Mesenteric fat pad (tissue), 1 donor: ENCODE results near the gene ADCY5. TPM values are rescaled to one million over a fixed set of nuclear protein-coding genes. Genes with fewer than 3 reads are reported as not detected.
"Not testable (repeated sequence)": the region's sequence is repeated elsewhere in the genome, so short reads cannot be mapped to it uniquely, and the experiment has no call there.

Experiments
- DNase-seq: peaks from one replicate; pipeline ENCODE4 v3.0.0-alpha.2; 2020; ENCODE audit warnings: low spot score
- long read RNA-seq: library from polyadenylated mRNA; unstranded; transcript quantifications from one replicate; pipeline ENCODE4 v2.0.0, GENCODE V29; 2020
- total RNA-seq: library from RNA; stranded (reverse); fragmentation: NEBNext Ultra II Directional; extraction: Animal tissue kit (Norgen Biotek cat#: 25700); gene quantifications from one replicate; pipeline ENCODE4 v1.2.1, GENCODE V29; 2021
- donor health status: DM: yes; HTN: yes; CAD: no.

ADCY5 gene
- 107 TPM for total RNA-seq
- long read RNA-seq, full-length matches to known transcripts = 8 of 110 reads
- long read RNA-seq, partial matches to known transcripts = 66 of 110 reads
- long read RNA-seq, other reads (novel, unspliced or antisense) = 36 of 110 reads

GRCh38 chr3:123448536-123449101 lies at the start of gene ADCY5:
Gene ADCY5 (minus strand): TSS chr3:123449090. CDS start chr3:123448545, 545 bp downstream.
- DNase-seq = no peak

GRCh38 chr3:123493912-123494311 lies 45.0 kb upstream of the ADCY5 start:
- no peak for DNase-seq

GRCh38 chr3:123491966-123492587 lies 43.2 kb upstream of the ADCY5 start:
- DNase-seq = no peak

GRCh38 chr3:123489400-123490004 lies 40.6 kb upstream of the ADCY5 start:
- no peak for DNase-seq

DNA sequence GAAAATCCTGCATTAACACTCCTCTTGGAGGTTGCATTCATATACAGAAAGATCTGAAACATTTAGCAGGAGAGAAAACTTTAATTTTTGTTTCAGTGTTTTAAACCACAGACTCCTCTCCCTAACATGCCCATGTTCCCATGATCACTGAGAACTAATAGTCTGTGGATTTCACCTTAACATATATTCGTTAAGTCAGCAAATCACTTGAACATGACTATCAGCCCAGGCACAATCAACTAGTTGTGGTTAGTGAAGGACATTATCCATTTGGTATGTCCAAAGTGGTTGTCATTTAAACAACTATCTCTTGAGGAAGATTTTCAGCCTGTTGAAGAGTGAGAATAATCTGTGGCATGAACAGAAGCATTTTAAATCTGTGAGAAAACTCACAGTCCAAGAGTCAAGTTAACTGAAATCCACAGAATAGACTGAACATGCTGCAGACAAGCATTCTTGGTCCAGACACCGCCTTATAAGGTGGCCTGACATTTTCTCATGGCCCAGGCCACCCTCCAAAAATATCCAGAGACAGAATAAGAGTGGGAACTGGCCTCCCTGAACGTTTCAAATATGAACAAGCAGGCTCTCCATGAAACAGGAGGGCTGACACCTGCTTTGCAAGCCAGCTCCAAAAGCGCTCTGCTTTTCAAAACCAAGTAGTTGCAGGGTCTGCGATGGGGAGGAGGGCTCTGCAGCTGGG lies 39.9 kb upstream of the ADCY5 start:
- DNase-seq = no peak

DNA sequence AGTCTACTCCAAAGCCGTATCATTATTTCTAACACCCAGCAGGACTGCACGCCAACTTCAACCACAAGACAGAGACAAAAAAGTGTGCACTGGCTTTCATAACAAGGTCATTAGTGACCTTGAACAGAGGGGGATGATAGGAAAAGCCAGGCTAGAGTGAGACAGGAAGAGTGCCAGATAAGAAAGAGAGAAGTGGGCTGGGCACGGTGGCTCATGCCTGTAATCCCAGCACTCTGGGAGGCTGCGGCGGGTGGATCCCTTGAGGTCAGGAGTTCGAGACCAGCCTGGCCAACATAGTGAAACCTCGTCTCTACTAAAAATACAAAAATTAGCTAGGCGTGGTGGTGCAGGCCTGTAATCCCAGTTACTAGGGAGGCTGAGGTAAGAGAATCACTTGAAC lies 38.2 kb upstream of the ADCY5 start:
- DNase-seq = not testable (repeated sequence)

DNA sequence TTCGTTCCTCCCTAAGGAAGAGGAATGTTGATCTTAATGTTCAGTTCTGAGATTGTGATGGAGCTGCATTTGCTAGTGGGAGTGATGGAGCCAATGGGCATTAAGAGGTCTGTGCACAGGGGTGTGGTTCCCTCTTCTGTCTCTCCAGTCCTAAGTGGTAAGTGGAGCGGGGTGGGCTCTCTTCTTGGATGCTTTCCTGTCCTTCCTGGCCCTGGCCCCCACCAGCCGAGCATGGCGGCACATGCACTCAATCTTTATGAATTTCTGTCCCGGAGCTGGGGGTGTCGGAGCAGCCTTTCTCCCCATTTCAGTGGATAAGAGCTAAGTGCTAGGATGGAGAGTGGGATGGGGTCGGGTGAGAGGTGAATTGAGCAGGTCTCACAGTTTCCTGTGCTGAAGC lies 37.6 kb upstream of the ADCY5 start:
- DNase-seq = no peak

DNA sequence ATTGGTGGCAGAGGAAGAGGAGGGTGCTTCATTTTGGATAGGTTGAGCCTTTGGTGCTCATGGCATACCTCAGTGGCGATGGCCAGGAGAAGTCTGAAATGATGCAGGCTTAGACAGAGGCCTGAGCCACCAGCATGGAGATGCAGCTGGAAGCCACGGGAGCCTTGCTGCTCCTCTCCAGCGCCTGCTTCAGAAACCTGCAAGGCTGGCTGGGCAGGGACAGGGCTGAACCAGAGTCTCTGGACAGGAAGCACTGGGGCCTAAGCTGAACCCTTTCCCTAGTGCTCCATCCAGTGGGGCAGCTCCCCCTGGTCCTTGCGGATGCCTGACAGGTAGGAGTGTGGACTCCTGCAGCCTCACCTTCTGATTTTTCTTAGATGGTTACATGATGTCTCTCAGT lies 36.7 kb upstream of the ADCY5 start:
- DNase-seq = no peak

DNA sequence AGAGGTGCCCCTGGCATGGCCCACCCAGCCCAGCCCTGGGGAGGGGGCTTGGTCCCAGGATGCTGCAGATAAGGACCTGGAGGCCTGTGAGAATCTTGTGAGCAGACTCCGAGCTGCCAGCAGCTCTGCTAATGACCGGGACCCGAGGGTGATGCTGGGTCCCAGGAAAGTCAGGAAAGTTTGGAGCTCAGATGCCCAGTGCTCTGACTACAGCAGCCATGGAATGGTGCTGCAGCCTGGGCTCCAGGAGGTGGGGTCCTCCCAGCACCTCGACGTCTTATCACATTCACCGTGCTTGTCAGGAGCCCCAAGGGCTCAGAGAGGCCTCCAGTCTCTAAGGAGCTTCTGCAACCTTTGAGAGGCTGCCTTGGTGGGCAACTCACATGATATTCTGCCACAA lies 34.3 kb upstream of the ADCY5 start:
- no peak for DNase-seq

GRCh38 chr3:123481722-123482457 lies 33.0 kb upstream of the ADCY5 start:
- DNase-seq = no peak

GRCh38 chr3:123481071-123481470 lies 32.2 kb upstream of the ADCY5 start:
- DNase-seq = peak; percentile 80

DNA sequence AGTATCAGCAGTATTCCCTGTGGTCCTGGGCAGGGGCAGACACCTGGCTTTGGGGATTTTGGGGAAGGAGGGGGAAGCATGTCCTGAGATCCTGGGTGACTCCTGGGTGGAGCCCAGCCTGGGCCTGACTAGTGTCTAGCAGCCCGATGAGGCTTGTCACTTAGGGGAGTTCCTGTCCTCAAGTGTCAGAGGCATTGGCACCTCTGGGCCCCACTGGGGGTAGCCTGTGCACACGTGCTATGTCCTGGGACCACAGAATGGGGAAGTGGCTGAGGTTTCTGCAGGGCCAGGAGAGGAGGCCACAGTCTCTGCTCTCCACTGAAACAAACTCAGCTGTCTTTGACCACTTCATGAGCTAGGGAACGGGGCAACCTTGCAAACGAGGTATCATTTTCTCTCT lies 31.5 kb upstream of the ADCY5 start:
- no peak for DNase-seq

DNA sequence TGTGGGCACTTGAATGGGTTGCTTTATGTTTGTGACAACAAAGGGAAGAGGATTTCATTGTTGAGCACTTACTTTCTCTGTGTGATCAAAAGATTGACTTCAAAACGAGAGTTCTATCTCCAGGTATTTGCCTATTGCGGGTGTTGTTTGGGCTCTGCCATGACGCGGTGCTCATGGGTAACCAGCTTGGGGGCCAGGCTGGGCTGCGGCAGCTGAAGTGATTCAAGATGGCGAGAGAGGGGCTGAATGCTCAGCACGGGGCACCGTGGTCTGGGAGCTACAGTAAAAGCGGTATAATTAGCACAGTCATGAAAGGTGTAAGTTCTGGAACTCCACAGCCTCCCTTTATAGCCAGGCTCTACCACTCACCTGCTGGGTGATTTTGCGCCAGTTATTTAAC lies 31.0 kb upstream of the ADCY5 start:
- DNase-seq = no peak

DNA sequence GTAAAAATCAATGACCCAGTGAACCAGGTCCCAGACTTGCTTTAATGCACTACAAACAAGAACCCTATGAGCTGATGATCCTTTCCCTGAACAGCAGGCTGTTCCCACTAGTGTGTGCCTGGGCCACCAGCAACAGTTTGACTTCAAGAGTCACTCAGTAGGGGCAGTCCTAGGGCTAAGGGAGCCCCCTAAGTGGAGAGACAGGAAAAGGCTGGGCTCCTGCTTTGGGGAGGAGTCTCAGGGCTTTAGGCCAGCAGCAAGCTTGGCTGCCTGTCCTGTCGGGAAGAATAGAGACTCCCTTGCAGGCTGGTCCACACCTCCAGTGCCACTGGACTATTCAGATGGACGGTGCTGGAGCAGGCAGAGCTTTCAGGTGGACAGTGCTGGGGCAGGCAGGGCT lies 29.4 kb upstream of the ADCY5 start:
- DNase-seq = no peak

GRCh38 chr3:123476967-123477750 lies 28.3 kb upstream of the ADCY5 start:
- no peak for DNase-seq

DNA sequence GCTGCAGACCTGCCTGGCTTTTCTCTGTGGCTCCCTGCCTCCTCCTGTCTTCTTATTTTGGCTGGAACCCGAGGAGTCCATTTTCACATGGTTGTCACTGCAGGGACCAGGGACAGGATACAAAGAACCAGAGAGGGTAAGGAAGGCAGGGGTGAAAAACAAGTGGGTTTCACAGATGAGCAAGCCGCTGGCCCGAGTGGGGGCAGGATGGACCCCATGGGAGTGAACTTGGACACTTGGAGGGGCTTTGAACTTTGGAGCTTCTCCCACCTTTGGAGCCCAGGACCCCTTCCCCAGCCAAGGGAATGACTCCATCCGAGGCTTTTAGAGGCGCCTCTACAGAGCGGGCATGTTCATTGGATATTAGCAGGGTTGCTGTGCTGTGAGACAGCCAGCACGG lies 26.9 kb upstream of the ADCY5 start:
- DNase-seq = peak; percentile 74

DNA sequence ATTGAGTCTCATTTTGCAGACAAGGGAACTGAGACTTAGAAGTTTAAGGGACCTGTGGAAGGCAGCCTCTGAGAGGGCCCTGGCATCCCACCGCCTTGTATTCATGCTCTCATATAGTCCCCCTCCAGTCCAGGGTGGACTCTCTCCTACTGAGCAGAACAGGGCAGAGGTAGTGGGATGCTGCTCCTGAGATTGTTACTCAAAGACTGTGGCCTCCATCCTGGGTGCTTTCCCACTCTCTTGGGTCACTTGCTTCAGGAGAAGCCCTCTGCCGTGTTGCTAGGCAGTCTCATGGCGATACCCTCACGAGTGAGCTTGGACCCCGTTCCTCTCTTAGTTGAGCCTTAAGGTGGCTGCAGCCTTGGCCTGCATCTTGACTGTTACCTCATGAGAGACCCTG lies 22.2 kb upstream of the ADCY5 start:
- peak; percentile 60 for DNase-seq

- DNase-seq = peak; percentile 82
Measured at GRCh38 chr3:123469323-123469995, 20.6 kb upstream of the ADCY5 start.

- no peak for DNase-seq
Measured at GRCh38 chr3:123467046-123467445, 18.2 kb upstream of the ADCY5 start.

DNA sequence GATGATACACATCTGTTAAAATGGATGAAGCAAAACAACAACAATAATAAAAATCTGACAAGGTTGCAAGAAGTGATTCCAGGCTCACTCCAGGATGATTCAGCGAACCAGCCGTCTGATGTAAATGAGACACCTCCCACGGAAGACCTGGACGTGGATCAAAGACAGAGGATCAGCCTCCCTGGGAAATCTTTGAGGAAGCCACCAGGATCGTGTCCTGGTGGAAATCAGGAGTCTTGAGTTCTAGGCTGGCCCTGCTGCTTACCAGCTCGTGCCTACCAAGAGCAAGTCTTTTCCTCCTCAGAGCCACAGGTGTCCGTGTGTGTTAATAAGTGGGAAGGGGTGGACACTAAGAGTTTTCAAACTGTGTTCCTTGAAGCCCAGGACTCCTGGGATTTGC lies 15.3 kb upstream of the ADCY5 start:
- DNase-seq = no peak
